B cell (primary cell): ENCODE data around the gene ZFP1. TPM values are rescaled to one million over a fixed set of nuclear protein-coding genes. Genes with fewer than 3 reads are reported as not detected.

Source experiments
- ATAC-seq: fragments of 200-7000 bp; cut with Tn5 transposase; one replicate; pipeline ENCODE4 v1.10.0; 2021; ENCODE audit warnings: low read depth, mild to moderate bottlenecking, moderate number of reproducible peaks, moderate library complexity
- CTCF ChIA-PET: fragments of 350-600 bp; sonication (Branson Sonifier 250); formaldehyde crosslinking; loops from one replicate; lab custom pipeline; 2021; ENCODE audit warnings: antibody characterized with exemption, inconsistent platforms; lab: Charles Lee
- POLR2A ChIA-PET: fragments of 350-600 bp; sonication (Branson Sonifier 250); formaldehyde crosslinking; loops from one replicate; lab custom pipeline; 2021; ENCODE audit warnings: antibody characterized with exemption; lab: Charles Lee
- DNase-seq: peaks from one replicate; pipeline ENCODE4 v3.0.0; 2013
- H2AFZ ChIP-seq: 2 replicates; pipeline ENCODE4 v1.6.1; 2012; ENCODE audit warnings: mild to moderate bottlenecking, low read depth, low read length; ENCODE audit not compliant: insufficient read depth, poor library complexity, severe bottlenecking
- H3K27ac ChIP-seq, 2 donors: 1 replicate in 1 of 2; 2 replicates in 1 of 2; pipeline ENCODE4 v1.5.1; 2012 to 2013; ENCODE audit warnings: low read length in 2 of 2, mild to moderate bottlenecking in 2 of 2, moderate library complexity in 1 of 2
- H3K27me3 ChIP-seq, 4 experiments: fragments of 200-600 bp in 1 of 4; sonication (generic) in 1 of 4; replicated peaks in 1 of 4; 1 replicate in 2 of 4; 2 replicates in 2 of 4; pipeline versions ENCODE4 v1.6.1 to v1.7.0; 2013 to 2016; ENCODE audit warnings: low read length in 3 of 4, mild to moderate bottlenecking in 2 of 4, mixed read lengths in 1 of 4, moderate library complexity in 1 of 4; ENCODE audit not compliant: insufficient read depth in 4 of 4, control insufficient read depth in 3 of 4; ENCODE audit errors: control extremely low read depth in 1 of 4
- H3K36me3 ChIP-seq, 2 experiments: replicated peaks in 1 of 2; 1 replicate in 1 of 2; 2 replicates in 1 of 2; pipeline versions ENCODE4 v1.6.1 to v1.7.1; 2013; ENCODE audit warnings: low read length in 1 of 2; ENCODE audit not compliant: insufficient read depth in 2 of 2, control insufficient read depth in 1 of 2; ENCODE audit errors: control extremely low read depth in 1 of 2, extremely low read depth in 1 of 2
- H3K4me1 ChIP-seq, 2 donors: fragments of 200-600 bp in 1 of 2; sonication (generic) in 1 of 2; 1 replicate in 1 of 2; 2 replicates in 1 of 2; pipeline versions ENCODE4 v1.5.1 to v1.6.1; 2013 to 2017; ENCODE audit warnings: low read length in 2 of 2; ENCODE audit not compliant: control insufficient read depth in 2 of 2, insufficient read depth in 2 of 2
- H3K4me2 ChIP-seq: replicated peaks from 2 replicates; pipeline ENCODE3; 2012; ENCODE audit warnings: mild to moderate bottlenecking, low read depth, low read length; ENCODE audit not compliant: poor library complexity, severe bottlenecking
- H3K4me3 ChIP-seq, 5 experiments: fragments of 200-600 bp in 1 of 5; sonication (generic) in 1 of 5; 1 replicate in 3 of 5; 2 replicates in 2 of 5; pipeline versions ENCODE4 v1.5.1 to v1.7.0; 2011 to 2016; ENCODE audit warnings: low read length in 4 of 5, mild to moderate bottlenecking in 4 of 5, low read depth in 2 of 5, control low read depth in 1 of 5, moderate library complexity in 1 of 5; ENCODE audit not compliant: insufficient read depth in 1 of 5; ENCODE audit errors: control extremely low read depth in 1 of 5, extremely low read depth in 1 of 5
- H3K79me2 ChIP-seq: fragments of 200-600 bp; sonication (generic); one replicate; pipeline ENCODE4 v1.6.0; 2016; ENCODE audit warnings: low read length; ENCODE audit not compliant: control insufficient read depth, insufficient read depth
- H3K9ac ChIP-seq: fragments of 200-600 bp; sonication (generic); 2 replicates; pipeline ENCODE4 v1.6.1; 2017; ENCODE audit warnings: mild to moderate bottlenecking, low read length, moderate library complexity
- H3K9me3 ChIP-seq, 3 donors: one replicate each; pipeline versions ENCODE4 v1.6.1 to v1.7.1; 2013; ENCODE audit warnings: low read length in 2 of 3; ENCODE audit not compliant: control insufficient read depth in 2 of 3, insufficient read depth in 1 of 3; ENCODE audit errors: control extremely low read depth in 1 of 3
- H4K20me1 ChIP-seq: 2 replicates; pipeline ENCODE4 v1.6.0; 2012; ENCODE audit warnings: mild to moderate bottlenecking, low read length; ENCODE audit not compliant: insufficient read depth, control insufficient read depth, poor library complexity, severe bottlenecking
- H3K27ac Mint-ChIP-seq: one replicate; pipeline ENCODE4 v1.8.0; 2021; ENCODE audit warnings: mixed read lengths
- H3K27me3 Mint-ChIP-seq: one replicate; pipeline ENCODE4 v1.8.0; 2021; ENCODE audit warnings: mixed read lengths
- H3K4me1 Mint-ChIP-seq: one replicate; pipeline ENCODE4 v1.8.0; 2021; ENCODE audit warnings: mixed read lengths
- H3K4me3 Mint-ChIP-seq: one replicate; pipeline ENCODE4 v1.8.0; 2021; ENCODE audit warnings: mixed read lengths
- H3K9me3 Mint-ChIP-seq: one replicate; pipeline ENCODE4 v1.8.0; 2022; ENCODE audit warnings: mixed read lengths; ENCODE audit not compliant: insufficient read depth
- CTCF ChIP-seq: fragments of 200-600 bp; IDR thresholded peaks from one replicate; pipeline ENCODE4 v1.8.0; 2022; ENCODE audit warnings: antibody characterized with exemption, mild to moderate bottlenecking
- EZH2 ChIP-seq: IDR thresholded peaks from 2 replicates; pipeline ENCODE4 v1.6.1; 2012; ENCODE audit warnings: borderline replicate concordance, low read depth, mild to moderate bottlenecking, moderate library complexity, low read length; ENCODE audit not compliant: insufficient read depth, poor library complexity, severe bottlenecking
- WGBS: methylation state at CpG from one replicate; pipeline ENCODE4 v1.1.5; 2013; ENCODE audit warnings: missing lambda C conversion rate; ENCODE audit not compliant: insufficient coverage; 5-methylcytosine and 5-hydroxymethylcytosine counted together
- intact Hi-C: fragments of 100-400 bp; cut with micrococcal nuclease; formaldehyde crosslinking; loops from one replicate; pipeline ENCODE4 v1.10.0; 2022
- polyA plus RNA-seq: library from polyadenylated mRNA; depleted of rRNA; stranded (reverse); fragments of >200 nt; gene quantifications from 2 replicates; pipeline ENCODE4 v1.2.3, GENCODE V29; 2012
- total RNA-seq, 2 donors: library from RNA; stranded (reverse); fragments of 120-200 nt in 1 of 2; gene quantifications; 1 replicate in 1 of 2; 2 replicates in 1 of 2; pipeline versions ENCODE4 v1.2.3 to v1.2.4, GENCODE V29; 2013 to 2022

Gene ZFP1
- total and polyA plus RNA-seq, 2 donors (not counting 1 experiment from before 2014, with no cell fraction given) = 3.4 to 13.4 TPM

DNA sequence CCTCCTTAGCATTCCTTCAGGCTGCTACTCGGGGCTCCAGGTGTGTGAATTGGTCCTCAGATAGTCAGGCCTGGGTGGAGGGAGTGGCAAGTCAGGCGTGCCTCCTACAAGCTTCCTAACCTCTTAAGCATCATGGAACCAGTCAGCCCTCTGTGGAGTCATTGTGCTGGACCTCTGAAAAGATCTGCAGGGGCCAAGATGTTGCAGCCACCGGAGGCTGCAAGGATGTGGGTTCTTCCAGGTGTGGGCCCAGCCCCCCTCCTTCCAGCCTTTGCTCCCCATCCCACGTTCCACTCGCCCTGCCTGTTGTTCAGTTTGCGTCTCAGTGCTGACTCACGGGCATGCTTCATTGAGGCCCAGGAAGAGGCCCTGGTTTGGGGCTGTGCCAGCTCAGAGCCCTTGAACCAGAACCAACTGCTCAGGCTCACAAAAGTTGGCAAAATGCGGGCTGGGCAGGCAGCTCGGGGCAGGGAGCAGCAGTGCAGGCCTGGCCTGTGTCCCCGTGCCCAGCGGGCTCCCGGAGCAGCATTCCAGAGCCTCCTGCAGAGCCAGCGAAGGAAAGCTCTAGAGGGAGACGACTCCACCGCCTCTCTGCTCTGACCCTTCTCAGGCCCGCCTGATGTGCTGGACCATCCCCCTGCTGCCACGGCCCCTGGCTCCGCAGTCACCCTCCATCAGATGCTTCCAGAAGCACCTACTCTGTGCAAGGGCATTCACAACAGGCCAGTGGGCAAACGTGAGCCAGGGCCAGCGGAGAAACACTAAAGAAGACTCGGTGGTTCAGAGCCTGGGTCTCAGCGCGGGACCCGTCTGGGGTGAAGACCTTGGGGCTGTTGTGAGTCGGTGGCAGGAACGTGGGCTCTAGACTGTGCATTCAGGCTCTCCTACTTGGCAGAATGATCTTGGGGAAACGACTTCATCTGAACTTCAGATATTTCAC, 39.3 kb upstream of the ZFP1 start:
- H3K27ac Mint-ChIP-seq = peak overlapping the region; percentile 13
- Histone ChIP-seq H3K27ac (no peak overlapping the region), H2AFZ (no peak overlapping the region), H3K9ac (peak overlapping the region; percentile 25), H3K4me3 (peak overlapping the region in 1 of 5 experiments; percentile 13), H3K27me3 (peaks cover 0 to 95% (median 35%) of the 10 kb centered on the region in 4 experiments), H4K20me1 (no peaks in the 10 kb centered on the region), H3K36me3 (no peaks in the 10 kb centered on the region), H3K4me1 (peaks cover 40 to 48% of the 10 kb centered on the region in 2 donors), H3K4me2 (peak overlapping the region; percentile 52), H3K9me3 (peaks cover 0 to 15% (median 0%) of the 10 kb centered on the region in 3 donors), H3K79me2 (no peaks in the 10 kb centered on the region)
- DNase-seq (peak; percentile 63), ATAC-seq (peak; percentile 49)
- no peak for TF ChIP-seq EZH2
- TF ChIP-seq CTCF = no peak
- no peaks in the 10 kb centered on the region for H3K9me3 Mint-ChIP-seq
- POLR2A ChIA-PET = no interaction called here
- intact Hi-C loops = no loop called here
- CTCF ChIA-PET = interaction anchor here (0.5 to 6.8 kb wide), 9 partner anchors 26 to 399 kb away, joined by 3 to 87 read pairs (median 4); partner anchors contain the start of gene ZNRF1
- H3K27me3 Mint-ChIP-seq = peaks cover 65% of the 10 kb centered on the region
- H3K4me3 Mint-ChIP-seq = peak overlapping the region; percentile 69
- H3K4me1 Mint-ChIP-seq = peaks cover 39% of the 10 kb centered on the region
- WGBS = 36% methylated on average over 26 of the region's 27 CpGs

GRCh38 chr16:75109732-75110243, 38.5 kb upstream of the ZFP1 start:
- H3K4me3 ChIP-seq = no peak overlapping the region
- peaks cover 40 to 48% of the 10 kb centered on the region in 2 donors for H3K4me1 ChIP-seq
- H3K9ac ChIP-seq = no peak overlapping the region
- ChIA-PET CTCF (interaction anchor here (0.5 to 6.8 kb wide), 8 partner anchors 25 to 400 kb away, joined by 3 to 87 read pairs (median 4); partner anchors contain the start of genes FA2H and ZNRF1), POLR2A (no interaction called here)
- H3K9me3 ChIP-seq = peaks cover 0 to 15% (median 0%) of the 10 kb centered on the region in 3 donors
- Mint-ChIP-seq H3K9me3 (no peaks in the 10 kb centered on the region), H3K27me3 (peaks cover 58% of the 10 kb centered on the region), H3K27ac (no peak overlapping the region), H3K4me1 (peaks cover 39% of the 10 kb centered on the region), H3K4me3 (peak overlapping the region; percentile 73)
- no peaks in the 10 kb centered on the region for H3K79me2 ChIP-seq
- no peak overlapping the region for H3K27ac ChIP-seq
- H4K20me1 ChIP-seq = no peaks in the 10 kb centered on the region
- WGBS = 25% methylated on average over 7 of the region's 10 CpGs
- ATAC-seq (no peak), DNase-seq (no peak)
- peaks cover 0 to 88% (median 35%) of the 10 kb centered on the region in 4 experiments for H3K27me3 ChIP-seq
- intact Hi-C loops = no loop called here
- TF ChIP-seq EZH2 = no peak
- no peak for TF ChIP-seq CTCF
- peak overlapping the region; percentile 52 for H3K4me2 ChIP-seq
- no peaks in the 10 kb centered on the region for H3K36me3 ChIP-seq
- no peak overlapping the region for H2AFZ ChIP-seq
